ENCODE data around the gene VAT1L. TPM values are rescaled to one million over a fixed set of nuclear protein-coding genes. Genes with fewer than 3 reads are reported as not detected.
A peak's percentile ranks its signal among the peaks of the same experiment; 100 is the strongest.

Gene VAT1L
- total RNA-seq, 1 experiment from 2014 or later: 33.8 TPM

GRCh38 chr16:78002915-78003538 lies 214.7 kb downstream of the VAT1L start:
- Histone ChIP-seq H3K4me2 (ENCODE audit: insufficient read depth, insufficient read length, low read length) (no peak overlapping the region), H2BK12ac (ENCODE audit: insufficient read length, low read depth, low read length) (no peak overlapping the region), H3T11ph (ENCODE audit: low read length) (no peak overlapping the region), H2BK5ac (ENCODE audit: insufficient read length, low read length) (no peak overlapping the region), H3K27ac (ENCODE audit: insufficient read length, low read depth, low read length) (no peak overlapping the region), H2BK15ac (ENCODE audit: low read depth, low read length) (no peak overlapping the region), H2BK120ac (ENCODE audit: low read depth, low read length, poor library complexity, severe bottlenecking) (no peak overlapping the region), H3K79me1 (ENCODE audit: insufficient read depth, low read depth, low read length, poor library complexity, severe bottlenecking) (no peaks in the 10 kb centered on the region), H3K14ac (ENCODE audit: insufficient read depth, low read length) (no peak overlapping the region), H3K4me1 (ENCODE audit: insufficient read depth, low read length) (no peaks in the 10 kb centered on the region; the same call in 1 of the 2 replicates), H2AFZ (ENCODE audit: low read length) (no peak overlapping the region), H2BK20ac (ENCODE audit: low read depth, low read length, poor library complexity, severe bottlenecking) (no peak overlapping the region), H4K91ac (ENCODE audit: insufficient read length, low read depth, low read length) (no peak overlapping the region), H3K23ac (ENCODE audit: insufficient read length, low read depth, low read length) (no peak overlapping the region), H3K9ac (ENCODE audit: extremely low read depth, insufficient read length, low read length) (no peak overlapping the region), H3K9me3 (ENCODE audit: control insufficient read depth, low read depth, low read length) (no peaks in the 10 kb centered on the region), H3K18ac (ENCODE audit: insufficient read length, low read depth, low read length) (no peak overlapping the region), H3K27me3 (ENCODE audit: insufficient read depth, low read length) (no peaks in the 10 kb centered on the region), H3K23me2 (ENCODE audit: insufficient read length, low read depth, low read length, poor library complexity, severe bottlenecking) (no peaks in the 10 kb centered on the region), H2AK5ac (ENCODE audit: insufficient read length, low read length) (no peak overlapping the region), H3K56ac (ENCODE audit: insufficient read length, low read depth, low read length) (no peak overlapping the region), H4K8ac (replicated peaks; ENCODE audit: insufficient read length, low read depth, low read length) (no peak overlapping the region), H4K5ac (ENCODE audit: insufficient read length, low read depth, low read length) (no peak overlapping the region), H3K4ac (ENCODE audit: low read depth, low read length) (no peak overlapping the region), H4K20me1 (ENCODE audit: control insufficient read depth, insufficient read depth, insufficient read length) (no peaks in the 10 kb centered on the region), H3K79me2 (ENCODE audit: insufficient read depth, low read length) (peaks cover 2% of the 10 kb centered on the region; the same call in 1 of the 2 replicates)
- H3K4me3 Mint-ChIP-seq: no peak overlapping the region
- WGBS (ENCODE audit: extremely low coverage, insufficient read length, low lambda C conversion rate): no CpG with 5 or more reads among the region's 11 CpGs
- DNase-seq: peak; percentile 96
- H3K4me1 Mint-ChIP-seq: peaks cover 10 to 33% of the 10 kb centered on the region in 2 experiments
- peak; percentile 95 for TF ChIP-seq CTCF (conservative IDR thresholded peaks at IDR 0.05)
- peaks cover 0 to 2% (median 0%) of the 10 kb centered on the region in 3 experiments; a peak in 1 of 7 replicates for H3K36me3 Mint-ChIP-seq (ENCODE audit: insufficient read depth in 1 of 3, low read depth in 3 of 3)
- no peak overlapping the region for H3K27ac Mint-ChIP-seq
- H3K9me3 Mint-ChIP-seq: peaks cover 0 to 2% of the 10 kb centered on the region in 2 experiments; a peak in 1 of 5 replicates
- H3K27me3 Mint-ChIP-seq (ENCODE audit: low read depth): no peaks in the 10 kb centered on the region; the same call in none of the 2 replicates

Measured in H9 (cell line).